OCI-LY1 (cell line): Measurements from ENCODE around the gene OR5K4.

ENCODE experiments used
- CTCF ChIP-seq: fragments of 200-600 bp; sonication (generic), shearing (Covaris generic); IDR thresholded peaks from 2 replicates; pipeline ENCODE4 v1.5.1; 2017; ENCODE audit warnings: mild to moderate bottlenecking, antibody characterized with exemption, low read length, moderate library complexity, mixed read lengths
- EZH2 ChIP-seq: fragments of 200-600 bp; sonication (generic), shearing (Covaris generic); IDR thresholded peaks from 2 replicates; pipeline ENCODE4 v1.8.0; 2017; ENCODE audit warnings: borderline replicate concordance, mixed run types, mild to moderate bottlenecking, antibody characterized with exemption, low read length, moderate library complexity, mixed read lengths

- TF ChIP-seq CTCF (no peak), EZH2 (no peak)
These were observed 22.3 kb upstream of the OR5K4 start for GRCh38 chr3:98331329-98331728.
